ENCODE data around the gene CHRNA4. TPM values are rescaled to one million over a fixed set of nuclear protein-coding genes. Genes with fewer than 3 reads are reported as not detected.

Gene CHRNA4
- total and polyA plus RNA-seq, 2 donors (not counting 1 experiment from before 2014, with no cell fraction given), result not detected

DNA sequence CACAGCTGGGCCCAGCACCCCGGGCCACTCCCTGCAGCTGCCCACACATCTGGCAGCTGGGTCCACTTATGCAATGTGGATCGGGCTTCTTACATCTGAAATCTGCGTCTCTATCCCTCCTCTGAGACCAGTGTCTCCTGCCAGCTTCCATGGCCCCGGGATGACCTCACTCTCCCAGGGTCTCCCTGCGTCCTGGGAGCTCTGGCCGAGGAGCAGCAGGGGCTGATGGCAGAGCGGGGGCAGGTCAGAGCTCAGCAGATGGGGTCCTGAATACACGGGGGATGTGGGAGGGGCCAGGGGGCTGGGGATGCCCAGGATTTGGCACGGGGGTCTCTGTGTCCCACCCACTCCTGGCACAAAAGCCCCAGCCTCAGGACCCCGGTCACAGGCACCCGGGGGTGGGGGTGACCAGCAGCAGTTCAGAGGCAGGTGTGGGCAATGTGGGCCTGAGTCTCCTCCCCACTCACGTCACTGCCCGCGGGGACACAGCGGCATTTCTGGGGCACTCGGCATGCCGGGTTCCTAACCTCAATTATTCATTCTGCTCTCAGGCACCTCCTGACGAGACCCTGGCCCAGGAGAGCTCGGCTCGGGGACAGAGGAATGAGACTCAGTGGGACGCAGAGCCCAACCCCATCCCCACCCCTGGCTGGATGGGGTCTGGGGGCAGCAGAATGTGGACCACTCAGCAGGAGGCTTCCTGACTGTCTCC lies 16.4 kb downstream of the CHRNA4 start:
- no peaks in the 10 kb centered on the region for H3K4me1 ChIP-seq (ENCODE audit: control insufficient read depth, extremely low read depth, insufficient read depth, low read length)
- H3K79me2 ChIP-seq (ENCODE audit: control insufficient read depth, insufficient read depth, low read length), result no peaks in the 10 kb centered on the region
- no peak overlapping the region for H3K4me3 ChIP-seq (replicated peaks in 1 of 4; ENCODE audit: control extremely low read depth in 1 of 4, insufficient read depth in 1 of 4, low read depth in 3 of 4, low read length in 4 of 4)
- no peak overlapping the region for H2AFZ ChIP-seq (ENCODE audit: low read length)
- H3K9ac ChIP-seq (ENCODE audit: insufficient read depth, low read length), result no peak overlapping the region
- TF ChIP-seq, protein P1, sequence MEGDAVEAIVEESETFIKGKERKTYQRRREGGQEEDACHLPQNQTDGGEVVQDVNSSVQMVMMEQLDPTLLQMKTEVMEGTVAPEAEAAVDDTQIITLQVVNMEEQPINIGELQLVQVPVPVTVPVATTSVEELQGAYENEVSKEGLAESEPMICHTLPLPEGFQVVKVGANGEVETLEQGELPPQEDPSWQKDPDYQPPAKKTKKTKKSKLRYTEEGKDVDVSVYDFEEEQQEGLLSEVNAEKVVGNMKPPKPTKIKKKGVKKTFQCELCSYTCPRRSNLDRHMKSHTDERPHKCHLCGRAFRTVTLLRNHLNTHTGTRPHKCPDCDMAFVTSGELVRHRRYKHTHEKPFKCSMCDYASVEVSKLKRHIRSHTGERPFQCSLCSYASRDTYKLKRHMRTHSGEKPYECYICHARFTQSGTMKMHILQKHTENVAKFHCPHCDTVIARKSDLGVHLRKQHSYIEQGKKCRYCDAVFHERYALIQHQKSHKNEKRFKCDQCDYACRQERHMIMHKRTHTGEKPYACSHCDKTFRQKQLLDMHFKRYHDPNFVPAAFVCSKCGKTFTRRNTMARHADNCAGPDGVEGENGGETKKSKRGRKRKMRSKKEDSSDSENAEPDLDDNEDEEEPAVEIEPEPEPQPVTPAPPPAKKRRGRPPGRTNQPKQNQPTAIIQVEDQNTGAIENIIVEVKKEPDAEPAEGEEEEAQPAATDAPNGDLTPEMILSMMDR (conservative IDR thresholded peaks at IDR 0.05 in 1 of 2, IDR thresholded peaks at IDR 0.05 in 1 of 2; ENCODE audit: low read depth in 1 of 2, low read length in 2 of 2), result no peak
- TF ChIP-seq EZH2 (IDR thresholded peaks at IDR 0.05; ENCODE audit: low read length, missing control alignments), result no peak
- no peak overlapping the region for H3K27ac ChIP-seq (ENCODE audit: insufficient read depth, low read length)
- H3K36me3 ChIP-seq (ENCODE audit: control insufficient read depth, insufficient read depth, low read length), result no peaks in the 10 kb centered on the region
- no peaks in the 10 kb centered on the region for H3K27me3 ChIP-seq (ENCODE audit: control insufficient read depth, insufficient read depth, low read length)
- H3K4me2 ChIP-seq (ENCODE audit: extremely low read depth, insufficient read depth, low read length), result no peak overlapping the region
- no peaks in the 10 kb centered on the region for H3K9me3 ChIP-seq (ENCODE audit: control insufficient read depth, insufficient read depth, low read depth, low read length)
- DNase-seq (ENCODE audit: low read depth in 2 of 2), result peak in 1 of 2 donors; percentile 61
- no peaks in the 10 kb centered on the region for H4K20me1 ChIP-seq (ENCODE audit: control insufficient read depth, extremely low read depth, insufficient read depth, low read length)

DNA sequence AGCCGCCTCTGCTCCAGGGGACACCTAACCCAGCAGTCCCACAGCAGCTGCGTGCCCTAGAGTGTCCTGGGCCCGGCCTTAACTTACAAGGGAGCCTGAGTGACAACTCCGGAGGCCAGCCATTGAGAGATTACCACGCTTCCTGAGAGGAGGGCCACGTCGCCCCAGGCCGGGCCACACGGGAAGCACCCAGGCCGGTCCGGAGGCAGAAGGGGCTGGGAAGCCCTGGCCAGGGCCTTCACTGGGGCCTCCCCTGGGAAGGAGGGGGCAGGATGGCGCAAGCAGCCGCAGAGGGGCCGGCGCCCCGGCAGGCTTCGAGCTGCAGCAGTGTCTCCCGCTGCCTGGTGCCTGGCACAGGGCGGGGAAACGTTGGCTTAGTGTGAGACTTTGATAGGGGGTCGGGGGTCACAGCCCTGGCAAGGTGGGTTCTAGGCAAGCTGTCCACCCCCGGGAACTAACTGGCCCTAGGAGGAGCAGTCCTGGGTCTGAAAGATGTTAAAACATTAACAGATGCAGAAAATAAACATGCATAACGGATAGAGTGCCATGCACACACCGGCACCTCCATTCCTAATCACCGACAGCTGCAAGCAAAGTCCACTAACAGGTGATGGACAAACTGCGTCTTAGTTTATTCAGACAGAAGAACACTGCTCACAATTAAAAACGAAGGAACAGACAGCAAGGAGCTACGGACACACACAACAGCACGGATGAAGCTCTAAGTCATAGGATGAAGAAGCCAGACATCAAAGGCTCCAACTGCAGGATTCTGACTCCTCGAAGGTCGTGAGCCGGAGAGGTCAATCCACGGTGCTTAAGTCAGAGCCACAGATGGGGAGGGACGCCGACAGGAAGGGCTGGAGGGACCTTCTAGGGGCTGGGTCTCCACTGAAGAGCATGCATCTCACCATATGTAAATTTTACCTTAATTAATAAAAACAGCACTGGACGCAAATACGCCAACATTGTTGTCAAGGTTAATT lies 17.4 kb downstream of the CHRNA4 start:
- Histone ChIP-seq H3K79me2 (ENCODE audit: control insufficient read depth, insufficient read depth, low read length) (no peaks in the 10 kb centered on the region), H2AFZ (ENCODE audit: low read length) (no peak overlapping the region), H3K4me2 (ENCODE audit: extremely low read depth, insufficient read depth, low read length) (no peak overlapping the region), H3K9me3 (ENCODE audit: control insufficient read depth, insufficient read depth, low read depth, low read length) (no peaks in the 10 kb centered on the region), H3K27ac (ENCODE audit: insufficient read depth, low read length) (no peak overlapping the region), H3K27me3 (ENCODE audit: control insufficient read depth, insufficient read depth, low read length) (no peaks in the 10 kb centered on the region), H3K36me3 (ENCODE audit: control insufficient read depth, insufficient read depth, low read length) (no peaks in the 10 kb centered on the region), H4K20me1 (ENCODE audit: control insufficient read depth, extremely low read depth, insufficient read depth, low read length) (no peaks in the 10 kb centered on the region), H3K4me1 (ENCODE audit: control insufficient read depth, extremely low read depth, insufficient read depth, low read length) (no peaks in the 10 kb centered on the region), H3K4me3 (replicated peaks in 1 of 4; ENCODE audit: control extremely low read depth in 1 of 4, insufficient read depth in 1 of 4, low read depth in 3 of 4, low read length in 4 of 4) (no peak overlapping the region), H3K9ac (ENCODE audit: insufficient read depth, low read length) (no peak overlapping the region)
- no peak for TF ChIP-seq EZH2 (IDR thresholded peaks at IDR 0.05; ENCODE audit: low read length, missing control alignments)
- TF ChIP-seq, protein P1 (conservative IDR thresholded peaks at IDR 0.05 in 1 of 2, IDR thresholded peaks at IDR 0.05 in 1 of 2; ENCODE audit: low read depth in 1 of 2, low read length in 2 of 2), result no peak
- no peak for DNase-seq (ENCODE audit: low read depth in 2 of 2)

Data from fibroblast of lung (primary cell).